IPS-20b (cell line): Measurements from ENCODE around the gene COQ10A.

Experiments used
- H3K27ac ChIP-seq: one replicate; pipeline ENCODE4 v1.5.1; 2013; ENCODE audit warnings: low read length
- H3K27me3 ChIP-seq: 2 replicates; pipeline ENCODE4 v1.6.1; 2013; ENCODE audit warnings: mild to moderate bottlenecking, low read length, inconsistent platforms; ENCODE audit not compliant: insufficient read depth
- H3K36me3 ChIP-seq: 2 replicates; pipeline ENCODE4 v1.6.1; 2013; ENCODE audit warnings: low read depth, mild to moderate bottlenecking, inconsistent platforms, low read length, moderate library complexity; ENCODE audit not compliant: insufficient read depth
- H3K4me1 ChIP-seq: 2 replicates; pipeline ENCODE4 v1.6.1; 2013; ENCODE audit warnings: mild to moderate bottlenecking, control low read depth, inconsistent platforms, low read length, moderate library complexity; ENCODE audit not compliant: insufficient read depth
- H3K4me3 ChIP-seq: 2 replicates; pipeline ENCODE4 v1.5.1; 2013; ENCODE audit warnings: mild to moderate bottlenecking, low read length, inconsistent platforms
- H3K9ac ChIP-seq: 2 replicates; pipeline ENCODE4 v1.6.1; 2013; ENCODE audit warnings: low read depth, mild to moderate bottlenecking, inconsistent platforms, low read length, moderate library complexity
- H3K9me3 ChIP-seq: 2 replicates; pipeline ENCODE4 v1.6.1; 2013; ENCODE audit warnings: mild to moderate bottlenecking, low read depth, low read length, inconsistent platforms; ENCODE audit not compliant: insufficient read depth

The COQ10A gene

GRCh38 chr12:56304872-56305590 is 38.3 kb downstream of the COQ10A start:
- no peak overlapping the region for H3K9ac ChIP-seq
- no peaks in the 10 kb centered on the region for H3K27me3 ChIP-seq
- peaks cover 60% of the 10 kb centered on the region for H3K36me3 ChIP-seq
- H3K4me3 ChIP-seq = no peak overlapping the region
- H3K4me1 ChIP-seq = no peaks in the 10 kb centered on the region
- no peak overlapping the region for H3K27ac ChIP-seq
- no peaks in the 10 kb centered on the region for H3K9me3 ChIP-seq

- Histone ChIP-seq H3K9me3 (no peaks in the 10 kb centered on the region), H3K9ac (no peak overlapping the region), H3K27me3 (no peaks in the 10 kb centered on the region), H3K4me1 (no peaks in the 10 kb centered on the region), H3K36me3 (peaks cover 72% of the 10 kb centered on the region), H3K4me3 (no peak overlapping the region), H3K27ac (no peak overlapping the region)
Observed at GRCh38 chr12:56307221-56307965, 40.7 kb downstream of the COQ10A start.

GRCh38 chr12:56308714-56309113 is 42.0 kb downstream of the COQ10A start:
- peaks cover 82% of the 10 kb centered on the region for H3K36me3 ChIP-seq
- no peaks in the 10 kb centered on the region for H3K9me3 ChIP-seq
- no peak overlapping the region for H3K9ac ChIP-seq
- no peaks in the 10 kb centered on the region for H3K27me3 ChIP-seq
- no peaks in the 10 kb centered on the region for H3K4me1 ChIP-seq
- no peak overlapping the region for H3K4me3 ChIP-seq
- no peak overlapping the region for H3K27ac ChIP-seq

- Histone ChIP-seq H3K27me3 (no peaks in the 10 kb centered on the region), H3K4me3 (no peak overlapping the region), H3K9me3 (no peaks in the 10 kb centered on the region), H3K27ac (no peak overlapping the region), H3K4me1 (peaks cover 7% of the 10 kb centered on the region), H3K36me3 (peaks cover 73% of the 10 kb centered on the region), H3K9ac (no peak overlapping the region)
Observed at GRCh38 chr12:56311003-56311402, 44.3 kb downstream of the COQ10A start.

GRCh38 chr12:56315249-56315621 is 48.5 kb downstream of the COQ10A start:
- no peaks in the 10 kb centered on the region for H3K9me3 ChIP-seq
- H3K4me3 ChIP-seq = peak overlapping the region; percentile 96
- peaks cover 50% of the 10 kb centered on the region for H3K36me3 ChIP-seq
- H3K4me1 ChIP-seq = peaks cover 7% of the 10 kb centered on the region
- H3K27me3 ChIP-seq = no peaks in the 10 kb centered on the region
- H3K27ac ChIP-seq = peak overlapping the region; percentile 65
- H3K9ac ChIP-seq = peak overlapping the region; percentile 99

GRCh38 chr12:56315622-56316473 is 49.1 kb downstream of the COQ10A start, which contains the start of gene CNPY2:
Gene CNPY2, minus strand, starts transcription at chr12:56315988. Its CDS starts 771 bp downstream, at chr12:56315217.
- Histone ChIP-seq H3K4me1 (peaks cover 7% of the 10 kb centered on the region), H3K27me3 (no peaks in the 10 kb centered on the region), H3K4me3 (peak within 1 kb of the TSS; percentile 96), H3K9ac (peak within 1 kb of the TSS; percentile 99), H3K36me3 (peaks cover 43% of the 10 kb centered on the region), H3K9me3 (no peaks in the 10 kb centered on the region), H3K27ac (peak within 1 kb of the TSS; percentile 65)

GRCh38 chr12:56317675-56318074 is 50.9 kb downstream of the COQ10A start:
- Histone ChIP-seq H3K9ac (no peak overlapping the region), H3K27me3 (no peaks in the 10 kb centered on the region), H3K9me3 (no peaks in the 10 kb centered on the region), H3K27ac (no peak overlapping the region), H3K4me1 (peaks cover 7% of the 10 kb centered on the region), H3K36me3 (peaks cover 35% of the 10 kb centered on the region), H3K4me3 (no peak overlapping the region)
